Vagina (tissue), 2 donors: ENCODE data around the gene CRTAC1. TPM values are rescaled to one million over a fixed set of nuclear protein-coding genes. Genes with fewer than 3 reads are reported as not detected.

Source experiments
- DNase-seq, 2 donors: peaks; one replicate each; pipeline ENCODE4 v3.0.0-alpha.2; 2017; ENCODE audit errors: extremely low spot score in 2 of 2
- H3K27ac ChIP-seq: fragments of 200-600 bp; sonication (generic); one replicate; pipeline ENCODE4 v1.5.1; 2019
- H3K27me3 ChIP-seq: fragments of 200-600 bp; sonication (generic); one replicate; pipeline ENCODE4 v1.5.1; 2019
- H3K36me3 ChIP-seq, 2 donors: fragments of 200-600 bp; sonication (generic); one replicate each; pipeline ENCODE4 v1.5.1; 2017 to 2019
- H3K4me1 ChIP-seq: fragments of 200-600 bp; sonication (generic); one replicate; pipeline ENCODE4 v1.5.1; 2019
- H3K4me3 ChIP-seq, 2 donors: fragments of 200-600 bp; sonication (generic); 1 replicate in 1 of 2; 2 replicates in 1 of 2; pipeline ENCODE4 v1.5.1; 2016 to 2019
- H3K9me3 ChIP-seq: fragments of 200-600 bp; sonication (generic); one replicate; pipeline ENCODE4 v1.5.1; 2019
- CTCF ChIP-seq, 3 experiments: fragments of 450-650 bp in 2 of 3; fragments of 200-600 bp in 1 of 3; sonication (generic) in 1 of 3; IDR thresholded peaks; one replicate each; pipeline ENCODE4 v1.5.1; 2017 to 2019; ENCODE audit warnings: antibody characterized with exemption in 3 of 3, mild to moderate bottlenecking in 2 of 3, moderate library complexity in 2 of 3
- POLR2A ChIP-seq, 2 donors: fragments of 450-650 bp; IDR thresholded peaks; one replicate each; pipeline ENCODE4 v1.6.1; 2017; ENCODE audit warnings: antibody characterized with exemption in 2 of 2, mild to moderate bottlenecking in 2 of 2, moderate library complexity in 2 of 2
- POLR2AphosphoS5 ChIP-seq, 2 donors: sonication (generic); formaldehyde crosslinking; IDR thresholded peaks; one replicate each; pipeline ENCODE4 v1.9.0; 2017; ENCODE audit warnings: antibody characterized with exemption in 2 of 2, mild to moderate bottlenecking in 2 of 2, low read depth in 1 of 2; ENCODE audit not compliant: insufficient read depth in 1 of 2
- intact Hi-C: fragments of 100-400 bp; cut with DNase I; formaldehyde crosslinking; loops from one replicate; pipeline ENCODE4 v1.15.1; 2023
- total RNA-seq: library from RNA; depleted of rRNA; stranded (reverse); fragments of >200 nt; gene quantifications from one replicate; pipeline ENCODE4 v1.2.3, GENCODE V29; 2016

Gene CRTAC1
- total RNA-seq, result 2.5 TPM

GRCh38 chr10:98030093-98030821 is at the start of gene CRTAC1:
Gene CRTAC1 (minus strand): TSS chr10:98030621. CDS start chr10:98030472, 149 bp downstream.
- no peaks in the 10 kb centered on the region for H3K9me3 ChIP-seq
- no peak for TF ChIP-seq CTCF (IDR thresholded peaks at IDR 0.05)
- TF ChIP-seq POLR2A (IDR thresholded peaks at IDR 0.05), result peak in 1 of 2 donors; percentile 42
- peak in 1 of 2 donors; percentile 25 for TF ChIP-seq POLR2AphosphoS5 (IDR thresholded peaks at IDR 0.05; ENCODE audit: insufficient read depth in 1 of 2, low read depth in 1 of 2)
- H3K36me3 ChIP-seq, result no peaks in the 10 kb centered on the region
- peak within 1 kb of the TSS; percentile 45 to 50 for H3K4me3 ChIP-seq
- no peak for DNase-seq
- intact Hi-C loops, result no loop called here
- H3K27ac ChIP-seq, result no peak within 1 kb of the TSS
- no peaks in the 10 kb centered on the region for H3K27me3 ChIP-seq
- H3K4me1 ChIP-seq, result peaks cover 15% of the 10 kb centered on the region

GRCh38 chr10:98078774-98079173 is 48.4 kb upstream of the CRTAC1 start:
- Histone ChIP-seq H3K9me3 (no peaks in the 10 kb centered on the region), H3K4me3 (no peak overlapping the region), H3K4me1 (no peaks in the 10 kb centered on the region), H3K36me3 (no peaks in the 10 kb centered on the region), H3K27ac (no peak overlapping the region), H3K27me3 (no peaks in the 10 kb centered on the region)
- no peak for TF ChIP-seq POLR2AphosphoS5 (IDR thresholded peaks at IDR 0.05; ENCODE audit: insufficient read depth in 1 of 2, low read depth in 1 of 2)
- no peak for TF ChIP-seq POLR2A (IDR thresholded peaks at IDR 0.05)
- TF ChIP-seq CTCF (IDR thresholded peaks at IDR 0.05), result no peak
- intact Hi-C loops, result no loop called here
- no peak for DNase-seq

GRCh38 chr10:98077223-98077622 is 46.8 kb upstream of the CRTAC1 start:
- intact Hi-C loops, result no loop called here
- Histone ChIP-seq H3K36me3 (no peaks in the 10 kb centered on the region), H3K27ac (no peak overlapping the region), H3K9me3 (no peaks in the 10 kb centered on the region), H3K4me3 (no peak overlapping the region), H3K4me1 (no peaks in the 10 kb centered on the region), H3K27me3 (no peaks in the 10 kb centered on the region)
- no peak for TF ChIP-seq POLR2A (IDR thresholded peaks at IDR 0.05)
- no peak for TF ChIP-seq CTCF (IDR thresholded peaks at IDR 0.05)
- TF ChIP-seq POLR2AphosphoS5 (IDR thresholded peaks at IDR 0.05; ENCODE audit: insufficient read depth in 1 of 2, low read depth in 1 of 2), result no peak
- no peak for DNase-seq

- no peak overlapping the region for H3K27ac ChIP-seq
- no peak overlapping the region for H3K4me3 ChIP-seq
- H3K36me3 ChIP-seq, result no peaks in the 10 kb centered on the region
- H3K27me3 ChIP-seq, result no peaks in the 10 kb centered on the region
- intact Hi-C loops, result no loop called here
- no peaks in the 10 kb centered on the region for H3K4me1 ChIP-seq
- DNase-seq, result no peak
- H3K9me3 ChIP-seq, result no peaks in the 10 kb centered on the region
- no peak for TF ChIP-seq CTCF (IDR thresholded peaks at IDR 0.05)
- TF ChIP-seq POLR2A (IDR thresholded peaks at IDR 0.05), result no peak
- no peak for TF ChIP-seq POLR2AphosphoS5 (IDR thresholded peaks at IDR 0.05; ENCODE audit: insufficient read depth in 1 of 2, low read depth in 1 of 2)
Observed at GRCh38 chr10:98076086-98076485, 45.7 kb upstream of the CRTAC1 start.

GRCh38 chr10:98074315-98074911 is 44.0 kb upstream of the CRTAC1 start:
- no peak overlapping the region for H3K4me3 ChIP-seq
- no peaks in the 10 kb centered on the region for H3K27me3 ChIP-seq
- H3K27ac ChIP-seq, result no peak overlapping the region
- intact Hi-C loops, result no loop called here
- H3K4me1 ChIP-seq, result no peaks in the 10 kb centered on the region
- TF ChIP-seq POLR2A (IDR thresholded peaks at IDR 0.05), result no peak
- no peak for TF ChIP-seq CTCF (IDR thresholded peaks at IDR 0.05)
- TF ChIP-seq POLR2AphosphoS5 (IDR thresholded peaks at IDR 0.05; ENCODE audit: insufficient read depth in 1 of 2, low read depth in 1 of 2), result no peak
- H3K36me3 ChIP-seq, result no peaks in the 10 kb centered on the region
- no peaks in the 10 kb centered on the region for H3K9me3 ChIP-seq
- DNase-seq, result no peak
